H1 (cell line): ENCODE data around the gene CCDC106. TPM values are rescaled to one million over a fixed set of nuclear protein-coding genes. Genes with fewer than 3 reads are reported as not detected.

Experiments
- EGR1 ChIP-seq: IDR thresholded peaks from 2 replicates; pipeline ENCODE4 v1.6.1; 2011; ENCODE audit warnings: low read depth, low read length, borderline replicate concordance
- PHF8 ChIP-seq: fragments of 200-600 bp; sonication (generic); conservative IDR thresholded peaks from 2 replicates; pipeline ENCODE4 v1.7.1; 2012; ENCODE audit warnings: low read depth, mild to moderate bottlenecking, inconsistent platforms, low read length, moderate library complexity
- POLR2AphosphoS5 ChIP-seq: IDR thresholded peaks from 2 replicates; pipeline ENCODE4 v1.6.1; 2011; ENCODE audit warnings: low read depth, low read length
- SIRT6 ChIP-seq: IDR thresholded peaks from one replicate; pipeline ENCODE4 v1.7.1; 2012; ENCODE audit warnings: low read length, inconsistent platforms
- SRF ChIP-seq: IDR thresholded peaks from 2 replicates; pipeline ENCODE4 v1.6.1; 2011; ENCODE audit warnings: mild to moderate bottlenecking, low read depth, low read length, moderate library complexity
- polyA plus RNA-seq, 7 experiments: library from polyadenylated mRNA; depleted of rRNA in 3 of 7; stranded (reverse) in 5 of 7; unstranded in 2 of 7; fragments of >200 nt in 5 of 7; fragments of 200-250 nt in 2 of 7; gene quantifications; 1 replicate in 5 of 7; 2 replicates in 1 of 7; 4 replicates in 1 of 7; pipeline versions ENCODE4 v1.2.1 to v1.2.3, GENCODE V29; 2011 to 2013; ENCODE audit warnings: missing spikeins in 2 of 7, mixed read lengths in 2 of 7
- total RNA-seq: library from RNA; stranded (reverse); fragmentation: NEBNext Ultra II Directional; extraction: Animal tissue kit (Norgen Biotek cat#: 25700); gene quantifications from 2 replicates; pipeline ENCODE4 v1.2.1, GENCODE V29; 2021
- TF ChIP-seq, protein P1 (sequence below): fragments of 300-600 bp; sonication (generic); IDR thresholded peaks from 2 replicates; pipeline ENCODE4 v1.7.1; 2012; ENCODE audit warnings: low read length, moderate library complexity, mild to moderate bottlenecking, inconsistent platforms; ENCODE audit not compliant: insufficient replicate concordance

Gene CCDC106
- total and polyA plus RNA-seq, 2 of the 8 experiments (the other 6 are each of a cell fraction or from before 2014, with no cell fraction given): 12.0 to 20.1 TPM

DNA sequence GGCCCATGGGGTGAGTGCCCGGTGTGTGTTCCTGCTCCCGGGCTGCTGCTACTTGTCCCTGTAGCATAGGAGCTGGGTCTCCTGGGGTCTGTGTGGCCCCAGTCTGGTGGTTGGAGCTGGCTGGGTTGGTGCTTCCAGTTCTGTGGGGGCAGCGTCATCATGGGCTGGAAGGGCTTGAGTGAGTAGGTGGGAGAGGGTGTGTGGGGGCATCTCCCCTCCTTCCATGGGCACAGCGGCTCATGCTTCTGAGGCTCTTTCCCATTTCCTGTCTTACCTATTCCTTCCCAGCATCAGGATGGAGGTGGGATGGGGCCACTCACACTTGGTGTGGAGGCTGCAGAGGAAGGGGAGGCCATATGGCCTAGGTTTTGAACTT is 19.0 kb downstream of the CCDC106 start (continued):
- TF ChIP-seq, protein P1, sequence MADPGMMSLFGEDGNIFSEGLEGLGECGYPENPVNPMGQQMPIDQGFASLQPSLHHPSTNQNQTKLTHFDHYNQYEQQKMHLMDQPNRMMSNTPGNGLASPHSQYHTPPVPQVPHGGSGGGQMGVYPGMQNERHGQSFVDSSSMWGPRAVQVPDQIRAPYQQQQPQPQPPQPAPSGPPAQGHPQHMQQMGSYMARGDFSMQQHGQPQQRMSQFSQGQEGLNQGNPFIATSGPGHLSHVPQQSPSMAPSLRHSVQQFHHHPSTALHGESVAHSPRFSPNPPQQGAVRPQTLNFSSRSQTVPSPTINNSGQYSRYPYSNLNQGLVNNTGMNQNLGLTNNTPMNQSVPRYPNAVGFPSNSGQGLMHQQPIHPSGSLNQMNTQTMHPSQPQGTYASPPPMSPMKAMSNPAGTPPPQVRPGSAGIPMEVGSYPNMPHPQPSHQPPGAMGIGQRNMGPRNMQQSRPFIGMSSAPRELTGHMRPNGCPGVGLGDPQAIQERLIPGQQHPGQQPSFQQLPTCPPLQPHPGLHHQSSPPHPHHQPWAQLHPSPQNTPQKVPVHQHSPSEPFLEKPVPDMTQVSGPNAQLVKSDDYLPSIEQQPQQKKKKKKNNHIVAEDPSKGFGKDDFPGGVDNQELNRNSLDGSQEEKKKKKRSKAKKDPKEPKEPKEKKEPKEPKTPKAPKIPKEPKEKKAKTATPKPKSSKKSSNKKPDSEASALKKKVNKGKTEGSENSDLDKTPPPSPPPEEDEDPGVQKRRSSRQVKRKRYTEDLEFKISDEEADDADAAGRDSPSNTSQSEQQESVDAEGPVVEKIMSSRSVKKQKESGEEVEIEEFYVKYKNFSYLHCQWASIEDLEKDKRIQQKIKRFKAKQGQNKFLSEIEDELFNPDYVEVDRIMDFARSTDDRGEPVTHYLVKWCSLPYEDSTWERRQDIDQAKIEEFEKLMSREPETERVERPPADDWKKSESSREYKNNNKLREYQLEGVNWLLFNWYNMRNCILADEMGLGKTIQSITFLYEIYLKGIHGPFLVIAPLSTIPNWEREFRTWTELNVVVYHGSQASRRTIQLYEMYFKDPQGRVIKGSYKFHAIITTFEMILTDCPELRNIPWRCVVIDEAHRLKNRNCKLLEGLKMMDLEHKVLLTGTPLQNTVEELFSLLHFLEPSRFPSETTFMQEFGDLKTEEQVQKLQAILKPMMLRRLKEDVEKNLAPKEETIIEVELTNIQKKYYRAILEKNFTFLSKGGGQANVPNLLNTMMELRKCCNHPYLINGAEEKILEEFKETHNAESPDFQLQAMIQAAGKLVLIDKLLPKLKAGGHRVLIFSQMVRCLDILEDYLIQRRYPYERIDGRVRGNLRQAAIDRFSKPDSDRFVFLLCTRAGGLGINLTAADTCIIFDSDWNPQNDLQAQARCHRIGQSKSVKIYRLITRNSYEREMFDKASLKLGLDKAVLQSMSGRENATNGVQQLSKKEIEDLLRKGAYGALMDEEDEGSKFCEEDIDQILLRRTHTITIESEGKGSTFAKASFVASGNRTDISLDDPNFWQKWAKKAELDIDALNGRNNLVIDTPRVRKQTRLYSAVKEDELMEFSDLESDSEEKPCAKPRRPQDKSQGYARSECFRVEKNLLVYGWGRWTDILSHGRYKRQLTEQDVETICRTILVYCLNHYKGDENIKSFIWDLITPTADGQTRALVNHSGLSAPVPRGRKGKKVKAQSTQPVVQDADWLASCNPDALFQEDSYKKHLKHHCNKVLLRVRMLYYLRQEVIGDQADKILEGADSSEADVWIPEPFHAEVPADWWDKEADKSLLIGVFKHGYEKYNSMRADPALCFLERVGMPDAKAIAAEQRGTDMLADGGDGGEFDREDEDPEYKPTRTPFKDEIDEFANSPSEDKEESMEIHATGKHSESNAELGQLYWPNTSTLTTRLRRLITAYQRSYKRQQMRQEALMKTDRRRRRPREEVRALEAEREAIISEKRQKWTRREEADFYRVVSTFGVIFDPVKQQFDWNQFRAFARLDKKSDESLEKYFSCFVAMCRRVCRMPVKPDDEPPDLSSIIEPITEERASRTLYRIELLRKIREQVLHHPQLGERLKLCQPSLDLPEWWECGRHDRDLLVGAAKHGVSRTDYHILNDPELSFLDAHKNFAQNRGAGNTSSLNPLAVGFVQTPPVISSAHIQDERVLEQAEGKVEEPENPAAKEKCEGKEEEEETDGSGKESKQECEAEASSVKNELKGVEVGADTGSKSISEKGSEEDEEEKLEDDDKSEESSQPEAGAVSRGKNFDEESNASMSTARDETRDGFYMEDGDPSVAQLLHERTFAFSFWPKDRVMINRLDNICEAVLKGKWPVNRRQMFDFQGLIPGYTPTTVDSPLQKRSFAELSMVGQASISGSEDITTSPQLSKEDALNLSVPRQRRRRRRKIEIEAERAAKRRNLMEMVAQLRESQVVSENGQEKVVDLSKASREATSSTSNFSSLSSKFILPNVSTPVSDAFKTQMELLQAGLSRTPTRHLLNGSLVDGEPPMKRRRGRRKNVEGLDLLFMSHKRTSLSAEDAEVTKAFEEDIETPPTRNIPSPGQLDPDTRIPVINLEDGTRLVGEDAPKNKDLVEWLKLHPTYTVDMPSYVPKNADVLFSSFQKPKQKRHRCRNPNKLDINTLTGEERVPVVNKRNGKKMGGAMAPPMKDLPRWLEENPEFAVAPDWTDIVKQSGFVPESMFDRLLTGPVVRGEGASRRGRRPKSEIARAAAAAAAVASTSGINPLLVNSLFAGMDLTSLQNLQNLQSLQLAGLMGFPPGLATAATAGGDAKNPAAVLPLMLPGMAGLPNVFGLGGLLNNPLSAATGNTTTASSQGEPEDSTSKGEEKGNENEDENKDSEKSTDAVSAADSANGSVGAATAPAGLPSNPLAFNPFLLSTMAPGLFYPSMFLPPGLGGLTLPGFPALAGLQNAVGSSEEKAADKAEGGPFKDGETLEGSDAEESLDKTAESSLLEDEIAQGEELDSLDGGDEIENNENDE: no peak
- TF ChIP-seq POLR2AphosphoS5 (no peak; the same call in 1 of the 2 replicates), SIRT6 (no peak), PHF8 (no peak), SRF (no peak), EGR1 (no peak)
